OCI-LY3 (cell line): ENCODE measurements around the gene ZNF407.

Experiments
- H2AFZ ChIP-seq: fragments of 200-600, 300-600 bp; shearing (Covaris generic); 2 replicates; pipeline ENCODE4 v1.6.0; 2014; ENCODE audit warnings: antibody characterized with exemption, low read depth, low read length
- H3K27ac ChIP-seq: fragments of 200-600, 300-600 bp; sonication (generic); 2 replicates; pipeline ENCODE4 v1.5.1; 2014; ENCODE audit warnings: mild to moderate bottlenecking, low read length, moderate library complexity, mixed read lengths
- H3K27me3 ChIP-seq: fragments of 200-600, 300-600 bp; sonication (generic); 2 replicates; pipeline ENCODE4 v1.6.1; 2014; ENCODE audit warnings: low read depth, low read length, mixed read lengths
- H3K36me3 ChIP-seq: fragments of 200-600, 300-600 bp; sonication (generic); replicated peaks from 2 replicates; pipeline ENCODE3; 2014; ENCODE audit warnings: low read depth, low read length, mixed read lengths
- H3K4me1 ChIP-seq: fragments of 300-600, 200-600 bp; sonication (generic); 2 replicates; pipeline ENCODE4 v1.6.1; 2014; ENCODE audit warnings: low read length, mixed read lengths
- H3K4me2 ChIP-seq: fragments of 200-600, 300-600 bp; sonication (generic); 2 replicates; pipeline ENCODE4 v1.6.1; 2014; ENCODE audit warnings: low read length, mixed read lengths
- H3K4me3 ChIP-seq: fragments of 300-600, 200-600 bp; sonication (generic); 2 replicates; pipeline ENCODE4 v1.5.1; 2014; ENCODE audit warnings: antibody characterized with exemption, mild to moderate bottlenecking, low read length, moderate library complexity
- H3K79me2 ChIP-seq: fragments of 300-600, 200-600 bp; shearing (Covaris generic); 2 replicates; pipeline ENCODE4 v1.6.1; 2014; ENCODE audit warnings: mild to moderate bottlenecking, low read length, mixed read lengths
- H3K9ac ChIP-seq: fragments of 300-600, 200-600 bp; shearing (Covaris generic); 2 replicates; pipeline ENCODE4 v1.6.0; 2014; ENCODE audit warnings: mild to moderate bottlenecking, low read length, moderate library complexity
- H3K9me3 ChIP-seq: fragments of 200-600, 300-600 bp; shearing (Covaris generic); 2 replicates; pipeline ENCODE4 v1.6.1; 2014; ENCODE audit warnings: low read length, mixed read lengths; ENCODE audit not compliant: insufficient read depth
- H4K20me1 ChIP-seq: fragments of 200-600, 300-600 bp; sonication (generic); 2 replicates; pipeline ENCODE4 v1.6.1; 2016; ENCODE audit warnings: low read length, mixed read lengths; ENCODE audit not compliant: insufficient read depth
- EZH2phosphoT487 ChIP-seq: fragments of 200-600 bp; shearing (Covaris generic); IDR thresholded peaks from 2 replicates; pipeline ENCODE4 v1.6.1; 2018; ENCODE audit warnings: antibody characterized with exemption, mixed run types, low read depth
- TF ChIP-seq, protein P1 (sequence below): fragments of 200-600, 300-600 bp; sonication (generic); IDR thresholded peaks from 2 replicates; pipeline ENCODE4 v1.5.1; 2014; ENCODE audit warnings: antibody characterized with exemption, low read length, low read depth

Gene ZNF407

DNA sequence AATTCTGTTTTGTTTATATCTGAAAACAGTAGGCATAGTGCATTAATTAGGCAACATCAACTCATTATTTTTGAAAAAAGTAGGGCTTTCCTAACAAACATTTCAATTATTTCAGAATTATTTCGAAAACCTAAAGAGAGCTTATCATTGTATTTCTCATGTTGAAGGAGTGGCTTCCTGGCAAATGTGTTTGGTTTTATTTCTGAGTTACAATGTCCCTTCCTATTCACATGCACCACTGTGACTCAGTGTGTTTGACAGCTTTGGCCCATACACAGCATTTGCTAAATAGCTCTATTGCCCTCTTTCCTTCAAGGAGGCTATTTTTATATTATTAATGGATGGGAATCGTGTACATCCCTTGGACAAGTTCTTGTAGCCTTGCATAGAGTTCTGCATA lies 405.4 kb downstream of the ZNF407 start:
- H3K36me3 ChIP-seq, result no peaks in the 10 kb centered on the region
- H3K9me3 ChIP-seq, result no peaks in the 10 kb centered on the region
- no peak overlapping the region for H3K27ac ChIP-seq
- no peak overlapping the region for H3K9ac ChIP-seq
- H3K4me1 ChIP-seq, result no peaks in the 10 kb centered on the region
- no peak overlapping the region for H3K4me3 ChIP-seq
- H2AFZ ChIP-seq, result no peak overlapping the region
- no peaks in the 10 kb centered on the region for H3K27me3 ChIP-seq
- H3K4me2 ChIP-seq, result no peak overlapping the region
- no peak for TF ChIP-seq EZH2phosphoT487
- TF ChIP-seq, protein P1, sequence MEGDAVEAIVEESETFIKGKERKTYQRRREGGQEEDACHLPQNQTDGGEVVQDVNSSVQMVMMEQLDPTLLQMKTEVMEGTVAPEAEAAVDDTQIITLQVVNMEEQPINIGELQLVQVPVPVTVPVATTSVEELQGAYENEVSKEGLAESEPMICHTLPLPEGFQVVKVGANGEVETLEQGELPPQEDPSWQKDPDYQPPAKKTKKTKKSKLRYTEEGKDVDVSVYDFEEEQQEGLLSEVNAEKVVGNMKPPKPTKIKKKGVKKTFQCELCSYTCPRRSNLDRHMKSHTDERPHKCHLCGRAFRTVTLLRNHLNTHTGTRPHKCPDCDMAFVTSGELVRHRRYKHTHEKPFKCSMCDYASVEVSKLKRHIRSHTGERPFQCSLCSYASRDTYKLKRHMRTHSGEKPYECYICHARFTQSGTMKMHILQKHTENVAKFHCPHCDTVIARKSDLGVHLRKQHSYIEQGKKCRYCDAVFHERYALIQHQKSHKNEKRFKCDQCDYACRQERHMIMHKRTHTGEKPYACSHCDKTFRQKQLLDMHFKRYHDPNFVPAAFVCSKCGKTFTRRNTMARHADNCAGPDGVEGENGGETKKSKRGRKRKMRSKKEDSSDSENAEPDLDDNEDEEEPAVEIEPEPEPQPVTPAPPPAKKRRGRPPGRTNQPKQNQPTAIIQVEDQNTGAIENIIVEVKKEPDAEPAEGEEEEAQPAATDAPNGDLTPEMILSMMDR, result no peak
- H3K79me2 ChIP-seq, result no peaks in the 10 kb centered on the region
- no peaks in the 10 kb centered on the region for H4K20me1 ChIP-seq

DNA sequence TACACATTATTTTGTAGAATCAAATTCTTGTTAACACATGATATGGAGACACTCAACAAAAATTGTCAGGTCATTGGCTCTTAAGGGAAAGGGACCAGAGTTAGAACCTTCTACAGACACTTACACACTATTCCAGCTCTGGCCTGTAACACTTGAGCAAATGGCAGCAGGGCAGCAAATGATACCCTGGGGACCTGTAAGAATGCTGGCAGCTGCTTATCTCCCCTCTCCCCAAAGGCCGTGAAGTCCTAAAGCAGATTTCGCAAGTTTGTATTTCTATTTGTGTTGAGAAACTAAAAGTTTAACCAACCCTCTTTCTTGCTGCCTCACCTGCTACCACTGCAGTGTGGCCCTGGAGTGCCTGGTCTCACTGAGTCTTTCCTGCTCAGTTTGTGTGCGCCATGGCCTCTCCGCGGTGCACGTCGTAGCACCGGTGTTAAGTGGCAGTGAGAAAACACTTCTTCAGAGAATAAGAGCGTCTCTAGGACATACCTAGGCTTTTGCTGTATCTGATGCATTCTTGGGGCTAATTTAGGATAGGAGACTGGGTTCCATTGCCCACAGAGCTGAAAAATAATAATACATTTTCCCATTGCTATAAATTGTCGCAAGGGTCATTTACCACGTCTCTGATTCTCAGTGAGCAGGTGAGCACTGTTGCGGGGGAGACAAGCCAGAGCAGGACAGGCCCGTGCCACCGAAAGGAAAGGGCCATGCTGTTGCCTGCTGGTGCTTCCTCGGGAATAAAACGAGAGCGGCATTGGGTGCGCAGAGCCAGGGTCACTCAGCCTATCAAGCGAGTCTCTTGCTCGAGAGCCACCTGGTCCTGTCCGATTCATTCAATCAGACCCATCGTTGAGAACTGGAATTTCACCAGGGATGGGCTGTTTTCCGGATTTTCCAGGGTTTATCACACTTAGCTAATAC lies 406.4 kb downstream of the ZNF407 start:
- H3K27me3 ChIP-seq, result no peaks in the 10 kb centered on the region
- no peak overlapping the region for H3K4me2 ChIP-seq

DNA sequence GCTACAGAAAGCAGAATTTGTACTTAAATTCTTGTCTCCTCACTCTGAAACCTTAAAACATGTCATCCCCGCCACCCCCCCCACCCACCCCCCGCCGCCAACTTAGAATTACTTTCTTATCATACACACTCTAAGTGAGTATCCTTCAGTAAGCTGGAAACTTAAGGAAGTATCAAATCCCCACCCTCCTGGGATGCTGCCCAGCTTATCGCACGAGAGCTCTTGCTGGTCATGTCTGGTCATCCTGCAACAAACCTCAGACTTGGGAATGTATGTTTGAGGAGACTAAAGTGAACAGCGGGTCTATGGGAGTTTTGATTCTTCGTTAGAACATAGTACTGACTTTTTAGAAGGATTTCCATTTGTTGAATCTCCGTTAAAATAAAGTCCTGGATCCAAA lies 408.0 kb downstream of the ZNF407 start:
- no peaks in the 10 kb centered on the region for H3K36me3 ChIP-seq
- TF ChIP-seq EZH2phosphoT487, result no peak
- TF ChIP-seq, protein P1, result no peak
- no peak overlapping the region for H3K27ac ChIP-seq
- H2AFZ ChIP-seq, result no peak overlapping the region
- H3K27me3 ChIP-seq, result no peaks in the 10 kb centered on the region
- H3K4me2 ChIP-seq, result no peak overlapping the region
- no peaks in the 10 kb centered on the region for H3K4me1 ChIP-seq
- no peak overlapping the region for H3K4me3 ChIP-seq
- no peak overlapping the region for H3K9ac ChIP-seq
- no peaks in the 10 kb centered on the region for H4K20me1 ChIP-seq
- no peaks in the 10 kb centered on the region for H3K79me2 ChIP-seq
- no peaks in the 10 kb centered on the region for H3K9me3 ChIP-seq

More for the DNA sequence above, 406.4 kb downstream of the ZNF407 start:
- no peaks in the 10 kb centered on the region for H4K20me1 ChIP-seq
- H3K79me2 ChIP-seq, result no peaks in the 10 kb centered on the region
- H3K4me1 ChIP-seq, result no peaks in the 10 kb centered on the region
- no peak overlapping the region for H3K9ac ChIP-seq
- no peaks in the 10 kb centered on the region for H3K9me3 ChIP-seq
- no peak for TF ChIP-seq EZH2phosphoT487
- TF ChIP-seq, protein P1, result no peak
- no peak overlapping the region for H2AFZ ChIP-seq
- H3K27ac ChIP-seq, result no peak overlapping the region
- no peaks in the 10 kb centered on the region for H3K36me3 ChIP-seq
- H3K4me3 ChIP-seq, result no peak overlapping the region

DNA sequence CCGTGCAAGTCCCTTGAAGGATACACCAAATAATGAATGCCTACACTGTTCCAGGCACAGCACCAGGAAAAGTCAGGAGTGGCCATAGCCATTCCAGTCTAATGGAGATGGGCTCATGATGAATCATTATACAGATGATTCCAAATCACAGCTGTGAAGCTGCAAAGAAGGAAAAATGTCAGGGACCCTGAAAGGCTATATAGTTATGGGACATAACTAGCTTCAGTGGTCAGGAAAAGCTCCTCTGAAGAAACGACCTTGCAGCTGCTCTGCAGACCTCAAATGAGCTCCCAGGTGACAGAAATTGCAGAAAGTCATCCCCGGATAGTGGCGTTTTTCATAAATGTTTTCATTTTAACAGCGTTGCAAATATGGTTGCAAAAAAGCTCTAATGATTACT lies 410.5 kb downstream of the ZNF407 start:
- Histone ChIP-seq H3K4me3 (no peak overlapping the region), H3K27ac (no peak overlapping the region), H3K9ac (no peak overlapping the region), H3K27me3 (no peaks in the 10 kb centered on the region), H2AFZ (no peak overlapping the region), H3K9me3 (no peaks in the 10 kb centered on the region), H3K4me1 (no peaks in the 10 kb centered on the region), H4K20me1 (no peaks in the 10 kb centered on the region), H3K36me3 (no peaks in the 10 kb centered on the region), H3K4me2 (no peak overlapping the region), H3K79me2 (no peaks in the 10 kb centered on the region)
- no peak for TF ChIP-seq EZH2phosphoT487
- TF ChIP-seq, protein P1, result no peak
